WTC11 (cell line): ENCODE data around the gene RPH3AL. TPM values are rescaled to one million over a fixed set of nuclear protein-coding genes. Genes with fewer than 3 reads are reported as not detected.

ENCODE experiments used
- ATAC-seq: fragments of 200-7000 bp; cut with Tn5 transposase; 2 replicates; pipeline ENCODE4 v1.10.0; 2021; ENCODE audit warnings: mild to moderate bottlenecking, moderate library complexity
- CTCF ChIA-PET: fragments of 300-600 bp; sonication (Branson Sonifier 250); formaldehyde crosslinking; loops from one replicate; lab custom pipeline; 2021; ENCODE audit warnings: antibody characterized with exemption; lab: Charles Lee
- POLR2A ChIA-PET: fragments of 350-600 bp; sonication (Branson Sonifier 250); formaldehyde crosslinking; loops from one replicate; lab custom pipeline; 2021; ENCODE audit warnings: antibody characterized with exemption; lab: Charles Lee
- DNase-seq: peaks from one replicate; pipeline ENCODE4 v3.0.0; 2021; ENCODE audit warnings: low spot score
- H3K27ac Mint-ChIP-seq: 2 replicates; pipeline ENCODE4 v1.8.0; 2021; ENCODE audit warnings: mixed read lengths
- H3K27me3 Mint-ChIP-seq: 2 replicates; pipeline ENCODE4 v1.8.0; 2021; ENCODE audit warnings: low read depth, mild to moderate bottlenecking, moderate library complexity, mixed read lengths
- H3K36me3 Mint-ChIP-seq: 2 replicates; pipeline ENCODE4 v1.8.0; 2021; ENCODE audit warnings: mixed read lengths
- H3K4me1 Mint-ChIP-seq: 2 replicates; pipeline ENCODE4 v1.8.0; 2022; ENCODE audit warnings: mixed read lengths
- H3K4me3 Mint-ChIP-seq: 2 replicates; pipeline ENCODE4 v1.8.0; 2021; ENCODE audit warnings: mild to moderate bottlenecking, moderate library complexity, mixed read lengths
- H3K9me3 Mint-ChIP-seq: 2 replicates; pipeline ENCODE4 v1.8.0; 2021; ENCODE audit warnings: mixed read lengths
- ESRRA ChIP-seq: sonication (generic); formaldehyde crosslinking; IDR thresholded peaks from 2 replicates; pipeline ENCODE4 v1.8.1; 2022; ENCODE audit warnings: mild to moderate bottlenecking, missing genetic modification reagents, borderline replicate concordance
- FOXP1 ChIP-seq: sonication (generic); formaldehyde crosslinking; IDR thresholded peaks from 2 replicates; pipeline ENCODE4 v1.8.0; 2022; ENCODE audit warnings: missing genetic modification reagents, mild to moderate bottlenecking, moderate library complexity, borderline replicate concordance
- HMGA2 ChIP-seq: fragments of 250-450 bp; sonication (Bioruptor Pico); IDR thresholded peaks from 2 replicates; pipeline ENCODE4 v1.4.0; 2021; ENCODE audit warnings: mild to moderate bottlenecking, moderate library complexity
- KAT7 ChIP-seq: sonication (generic); formaldehyde crosslinking; IDR thresholded peaks from 2 replicates; pipeline ENCODE4 v1.8.1; 2023; ENCODE audit warnings: missing genetic modification reagents, mild to moderate bottlenecking, borderline replicate concordance
- MXD4 ChIP-seq: fragments of 250-450 bp; sonication (Bioruptor Pico); IDR thresholded peaks from 2 replicates; pipeline ENCODE4 v1.8.0; 2021; ENCODE audit warnings: mild to moderate bottlenecking, moderate library complexity, borderline replicate concordance
- NFATC4 ChIP-seq: fragments of 250-450 bp; sonication (Bioruptor Pico); IDR thresholded peaks from 2 replicates; pipeline ENCODE4 v1.9.0; 2021; ENCODE audit warnings: mild to moderate bottlenecking
- NR2C2 ChIP-seq: sonication (generic); formaldehyde crosslinking; IDR thresholded peaks from 2 replicates; pipeline ENCODE4 v1.8.0; 2022; ENCODE audit warnings: mild to moderate bottlenecking, missing genetic modification reagents
- PRRX2 ChIP-seq: fragments of 250-450 bp; sonication (Bioruptor Pico); IDR thresholded peaks from 2 replicates; pipeline ENCODE4 v1.8.0; 2021; ENCODE audit warnings: mild to moderate bottlenecking
- RORB ChIP-seq: fragments of 250-450 bp; sonication (Bioruptor Pico); IDR thresholded peaks from 2 replicates; pipeline ENCODE4 v1.9.0; 2021; ENCODE audit warnings: mild to moderate bottlenecking
- SMAD4 ChIP-seq: sonication (generic); formaldehyde crosslinking; IDR thresholded peaks from 2 replicates; pipeline ENCODE4 v1.8.0; 2022; ENCODE audit warnings: mild to moderate bottlenecking, missing genetic modification reagents
- SP1 ChIP-seq: sonication (generic); formaldehyde crosslinking; conservative IDR thresholded peaks from 2 replicates; pipeline ENCODE4 v1.8.1; 2022; ENCODE audit warnings: missing genetic modification reagents
- TEAD1 ChIP-seq: sonication (generic); formaldehyde crosslinking; IDR thresholded peaks from 2 replicates; pipeline ENCODE4 v1.8.0; 2022; ENCODE audit warnings: mild to moderate bottlenecking, missing genetic modification reagents
- TEAD4 ChIP-seq: sonication (generic); formaldehyde crosslinking; IDR thresholded peaks from 2 replicates; pipeline ENCODE4 v1.8.0; 2022; ENCODE audit warnings: mild to moderate bottlenecking, missing genetic modification reagents
- ZNF121 ChIP-seq: sonication (generic); formaldehyde crosslinking; IDR thresholded peaks from 2 replicates; pipeline ENCODE4 v1.8.0; 2023; ENCODE audit warnings: missing genetic modification reagents
- ZNF263 ChIP-seq: sonication (generic); formaldehyde crosslinking; IDR thresholded peaks from 2 replicates; pipeline ENCODE4 v1.8.1; 2022; ENCODE audit warnings: low read depth, mild to moderate bottlenecking, moderate library complexity, missing genetic modification reagents
- total RNA-seq: library from RNA; stranded (reverse); gene quantifications from 3 replicates; pipeline ENCODE4 v1.2.3, GENCODE V29; 2021
- TF ChIP-seq, protein P1 (sequence below): sonication (generic); formaldehyde crosslinking; IDR thresholded peaks from 2 replicates; pipeline ENCODE4 v1.8.1; 2022; ENCODE audit warnings: mild to moderate bottlenecking, missing genetic modification reagents, moderate library complexity, borderline replicate concordance
- TF ChIP-seq, protein P2 (sequence below): sonication (generic); formaldehyde crosslinking; IDR thresholded peaks from 2 replicates; pipeline ENCODE4 v1.8.1; 2023; ENCODE audit warnings: mild to moderate bottlenecking, missing genetic modification reagents
- TF ChIP-seq, protein P3 (sequence below): sonication (generic); formaldehyde crosslinking; IDR thresholded peaks from 2 replicates; pipeline ENCODE4 v1.8.1; 2023; ENCODE audit warnings: mild to moderate bottlenecking, missing genetic modification reagents, borderline replicate concordance
- TF ChIP-seq, protein P4 (sequence below): fragments of 250-450 bp; sonication (Bioruptor Pico); IDR thresholded peaks from 2 replicates; pipeline ENCODE4 v1.9.0; 2021; ENCODE audit warnings: moderate library complexity, mild to moderate bottlenecking, inconsistent platforms, borderline replicate concordance
- TF ChIP-seq, protein P5 (sequence below): sonication (generic); formaldehyde crosslinking; IDR thresholded peaks from 2 replicates; pipeline ENCODE4 v1.8.1; 2023; ENCODE audit warnings: mild to moderate bottlenecking, missing genetic modification reagents, moderate library complexity
- TF ChIP-seq, protein P6 (sequence below): sonication (generic); formaldehyde crosslinking; IDR thresholded peaks from 2 replicates; pipeline ENCODE4 v1.8.1; 2023; ENCODE audit warnings: mild to moderate bottlenecking, moderate library complexity, missing genetic modification reagents

Gene RPH3AL
- total RNA-seq, 1 experiment from 2014 or later, result 2.0 TPM

DNA sequence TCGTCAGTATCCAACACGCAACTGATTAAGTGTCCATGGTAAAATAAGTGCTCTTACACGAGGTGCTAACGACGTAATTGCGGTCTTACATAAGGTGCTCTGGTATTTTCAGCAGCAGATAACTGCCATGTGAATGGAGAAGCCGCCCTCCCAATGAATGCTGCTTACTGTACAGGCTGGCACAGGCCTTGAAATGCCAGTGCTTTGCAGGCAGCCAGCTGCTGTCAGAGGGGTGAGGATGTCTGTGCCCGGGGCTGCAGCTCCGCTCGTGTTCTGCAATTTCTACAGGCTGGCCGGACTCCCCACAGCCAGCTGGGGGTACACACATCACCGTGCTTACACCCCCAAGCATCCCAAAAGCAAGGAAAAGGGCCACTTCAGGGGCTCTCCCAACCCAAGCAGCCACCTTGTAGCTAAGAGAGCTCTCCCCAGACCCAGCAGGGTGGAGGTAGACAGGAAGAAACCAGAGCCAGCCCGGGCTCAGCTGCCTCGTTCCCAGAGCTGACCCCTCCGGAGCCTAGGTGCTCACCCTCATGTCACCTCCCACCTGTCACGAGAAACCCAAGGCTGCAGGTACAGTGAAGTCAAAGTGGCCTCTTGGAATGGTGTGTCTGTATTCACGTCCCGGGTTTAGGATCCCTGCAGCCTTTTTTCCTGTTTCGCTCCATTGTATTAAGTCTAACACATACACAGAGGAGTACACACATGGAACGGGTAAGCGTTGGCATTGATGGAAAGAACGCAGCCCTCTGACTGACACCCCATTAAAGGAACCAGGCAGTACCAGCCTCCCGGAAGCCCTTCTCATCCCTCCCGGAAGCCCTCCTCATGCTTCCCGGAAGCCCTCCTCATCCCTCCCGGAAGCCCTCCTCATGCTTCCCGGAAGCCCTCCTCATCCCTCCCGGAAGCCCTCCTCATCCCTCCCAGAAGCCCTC, 27.2 kb upstream of the RPH3AL start (continued):
- TF ChIP-seq, protein P1, sequence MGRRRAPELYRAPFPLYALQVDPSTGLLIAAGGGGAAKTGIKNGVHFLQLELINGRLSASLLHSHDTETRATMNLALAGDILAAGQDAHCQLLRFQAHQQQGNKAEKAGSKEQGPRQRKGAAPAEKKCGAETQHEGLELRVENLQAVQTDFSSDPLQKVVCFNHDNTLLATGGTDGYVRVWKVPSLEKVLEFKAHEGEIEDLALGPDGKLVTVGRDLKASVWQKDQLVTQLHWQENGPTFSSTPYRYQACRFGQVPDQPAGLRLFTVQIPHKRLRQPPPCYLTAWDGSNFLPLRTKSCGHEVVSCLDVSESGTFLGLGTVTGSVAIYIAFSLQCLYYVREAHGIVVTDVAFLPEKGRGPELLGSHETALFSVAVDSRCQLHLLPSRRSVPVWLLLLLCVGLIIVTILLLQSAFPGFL (CRISPR knock-in tag), result no peak

DNA sequence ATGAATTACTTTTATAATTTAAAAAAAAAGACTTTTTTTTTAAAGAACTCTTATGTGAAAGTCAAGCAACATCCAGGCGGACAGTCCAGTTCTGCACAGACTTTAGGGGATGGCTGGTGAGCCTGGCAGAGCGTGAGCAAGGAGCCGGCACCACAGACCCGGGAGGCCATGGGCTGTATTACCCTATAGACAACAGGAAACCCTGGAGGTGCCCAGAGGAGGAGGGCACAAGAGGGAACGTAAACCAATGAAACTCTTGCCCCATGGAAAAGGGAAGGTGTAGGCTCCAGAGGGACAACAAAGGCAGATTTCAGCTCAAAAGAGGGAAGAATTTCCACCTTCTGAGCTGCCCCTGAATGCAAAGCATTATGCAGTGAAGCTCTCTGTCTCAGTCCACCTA, 25.5 kb upstream of the RPH3AL start:
- Mint-ChIP-seq H3K4me1 (peaks cover 18% of the 10 kb centered on the region), H3K9me3 (peaks cover 5% of the 10 kb centered on the region), H3K36me3 (peaks cover 5% of the 10 kb centered on the region), H3K4me3 (no peak overlapping the region), H3K27me3 (peaks cover 15% of the 10 kb centered on the region), H3K27ac (no peak overlapping the region)
- POLR2A ChIA-PET, result no interaction called here
- peak; percentile 76 for ATAC-seq
- DNase-seq, result no peak
- no peak for TF ChIP-seq PRRX2 (CRISPR knock-in tag)
- TF ChIP-seq KAT7, result no peak
- no peak for TF ChIP-seq TEAD4
- TF ChIP-seq, protein P2, sequence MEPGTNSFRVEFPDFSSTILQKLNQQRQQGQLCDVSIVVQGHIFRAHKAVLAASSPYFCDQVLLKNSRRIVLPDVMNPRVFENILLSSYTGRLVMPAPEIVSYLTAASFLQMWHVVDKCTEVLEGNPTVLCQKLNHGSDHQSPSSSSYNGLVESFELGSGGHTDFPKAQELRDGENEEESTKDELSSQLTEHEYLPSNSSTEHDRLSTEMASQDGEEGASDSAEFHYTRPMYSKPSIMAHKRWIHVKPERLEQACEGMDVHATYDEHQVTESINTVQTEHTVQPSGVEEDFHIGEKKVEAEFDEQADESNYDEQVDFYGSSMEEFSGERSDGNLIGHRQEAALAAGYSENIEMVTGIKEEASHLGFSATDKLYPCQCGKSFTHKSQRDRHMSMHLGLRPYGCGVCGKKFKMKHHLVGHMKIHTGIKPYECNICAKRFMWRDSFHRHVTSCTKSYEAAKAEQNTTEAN (CRISPR knock-in tag), result no peak
- TF ChIP-seq SMAD4 (CRISPR knock-in tag), result no peak
- TF ChIP-seq HMGA2 (CRISPR knock-in tag), result no peak
- TF ChIP-seq, protein P3, sequence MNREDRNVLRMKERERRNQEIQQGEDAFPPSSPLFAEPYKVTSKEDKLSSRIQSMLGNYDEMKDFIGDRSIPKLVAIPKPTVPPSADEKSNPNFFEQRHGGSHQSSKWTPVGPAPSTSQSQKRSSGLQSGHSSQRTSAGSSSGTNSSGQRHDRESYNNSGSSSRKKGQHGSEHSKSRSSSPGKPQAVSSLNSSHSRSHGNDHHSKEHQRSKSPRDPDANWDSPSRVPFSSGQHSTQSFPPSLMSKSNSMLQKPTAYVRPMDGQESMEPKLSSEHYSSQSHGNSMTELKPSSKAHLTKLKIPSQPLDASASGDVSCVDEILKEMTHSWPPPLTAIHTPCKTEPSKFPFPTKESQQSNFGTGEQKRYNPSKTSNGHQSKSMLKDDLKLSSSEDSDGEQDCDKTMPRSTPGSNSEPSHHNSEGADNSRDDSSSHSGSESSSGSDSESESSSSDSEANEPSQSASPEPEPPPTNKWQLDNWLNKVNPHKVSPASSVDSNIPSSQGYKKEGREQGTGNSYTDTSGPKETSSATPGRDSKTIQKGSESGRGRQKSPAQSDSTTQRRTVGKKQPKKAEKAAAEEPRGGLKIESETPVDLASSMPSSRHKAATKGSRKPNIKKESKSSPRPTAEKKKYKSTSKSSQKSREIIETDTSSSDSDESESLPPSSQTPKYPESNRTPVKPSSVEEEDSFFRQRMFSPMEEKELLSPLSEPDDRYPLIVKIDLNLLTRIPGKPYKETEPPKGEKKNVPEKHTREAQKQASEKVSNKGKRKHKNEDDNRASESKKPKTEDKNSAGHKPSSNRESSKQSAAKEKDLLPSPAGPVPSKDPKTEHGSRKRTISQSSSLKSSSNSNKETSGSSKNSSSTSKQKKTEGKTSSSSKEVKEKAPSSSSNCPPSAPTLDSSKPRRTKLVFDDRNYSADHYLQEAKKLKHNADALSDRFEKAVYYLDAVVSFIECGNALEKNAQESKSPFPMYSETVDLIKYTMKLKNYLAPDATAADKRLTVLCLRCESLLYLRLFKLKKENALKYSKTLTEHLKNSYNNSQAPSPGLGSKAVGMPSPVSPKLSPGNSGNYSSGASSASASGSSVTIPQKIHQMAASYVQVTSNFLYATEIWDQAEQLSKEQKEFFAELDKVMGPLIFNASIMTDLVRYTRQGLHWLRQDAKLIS (CRISPR knock-in tag), result no peak
- TF ChIP-seq RORB (CRISPR knock-in tag), result no peak
- no peak for TF ChIP-seq ZNF121 (CRISPR knock-in tag)
- no peak for TF ChIP-seq ZNF263 (CRISPR knock-in tag)
- TF ChIP-seq, protein P4, sequence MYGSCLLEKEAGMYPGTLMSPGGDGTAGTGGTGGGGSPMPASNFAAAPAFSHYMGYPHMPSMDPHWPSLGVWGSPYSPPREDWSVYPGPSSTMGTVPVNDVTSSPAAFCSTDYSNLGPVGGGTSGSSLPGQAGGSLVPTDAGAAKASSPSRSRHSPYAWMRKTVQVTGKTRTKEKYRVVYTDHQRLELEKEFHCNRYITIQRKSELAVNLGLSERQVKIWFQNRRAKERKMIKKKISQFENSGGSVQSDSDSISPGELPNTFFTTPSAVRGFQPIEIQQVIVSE (CRISPR knock-in tag), result no peak
- TF ChIP-seq MXD4 (CRISPR knock-in tag), result no peak
- TF ChIP-seq NFATC4 (CRISPR knock-in tag), result no peak
- no peak for TF ChIP-seq ESRRA
- no peak for TF ChIP-seq SP1 (CRISPR knock-in tag)
- TF ChIP-seq, protein P5, sequence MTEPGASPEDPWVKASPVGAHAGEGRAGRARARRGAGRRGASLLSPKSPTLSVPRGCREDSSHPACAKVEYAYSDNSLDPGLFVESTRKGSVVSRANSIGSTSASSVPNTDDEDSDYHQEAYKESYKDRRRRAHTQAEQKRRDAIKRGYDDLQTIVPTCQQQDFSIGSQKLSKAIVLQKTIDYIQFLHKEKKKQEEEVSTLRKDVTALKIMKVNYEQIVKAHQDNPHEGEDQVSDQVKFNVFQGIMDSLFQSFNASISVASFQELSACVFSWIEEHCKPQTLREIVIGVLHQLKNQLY (CRISPR knock-in tag), result no peak
- TF ChIP-seq NR2C2, result no peak
- TF ChIP-seq FOXP1 (CRISPR knock-in tag), result no peak
- TF ChIP-seq, protein P6, sequence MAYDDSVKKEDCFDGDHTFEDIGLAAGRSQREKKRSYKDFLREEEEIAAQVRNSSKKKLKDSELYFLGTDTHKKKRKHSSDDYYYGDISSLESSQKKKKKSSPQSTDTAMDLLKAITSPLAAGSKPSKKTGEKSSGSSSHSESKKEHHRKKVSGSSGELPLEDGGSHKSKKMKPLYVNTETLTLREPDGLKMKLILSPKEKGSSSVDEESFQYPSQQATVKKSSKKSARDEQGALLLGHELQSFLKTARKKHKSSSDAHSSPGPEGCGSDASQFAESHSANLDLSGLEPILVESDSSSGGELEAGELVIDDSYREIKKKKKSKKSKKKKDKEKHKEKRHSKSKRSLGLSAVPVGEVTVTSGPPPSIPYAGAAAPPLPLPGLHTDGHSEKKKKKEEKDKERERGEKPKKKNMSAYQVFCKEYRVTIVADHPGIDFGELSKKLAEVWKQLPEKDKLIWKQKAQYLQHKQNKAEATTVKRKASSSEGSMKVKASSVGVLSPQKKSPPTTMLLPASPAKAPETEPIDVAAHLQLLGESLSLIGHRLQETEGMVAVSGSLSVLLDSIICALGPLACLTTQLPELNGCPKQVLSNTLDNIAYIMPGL, result no peak
- TF ChIP-seq TEAD1 (CRISPR knock-in tag), result no peak
- CTCF ChIA-PET, result no interaction called here
